Thyroid gland (tissue), 4 donors: ENCODE results near the gene PPIL6.

Experiments used
- CTCF ChIP-seq, 6 experiments: fragments of 200-600 bp in 3 of 6; fragments of 450-650 bp in 3 of 6; sonication (generic) in 3 of 6; IDR thresholded peaks; one replicate each; pipeline ENCODE4 v1.5.1; 2016 to 2019; ENCODE audit warnings: antibody characterized with exemption in 6 of 6, mild to moderate bottlenecking in 2 of 6, inconsistent platforms in 1 of 6, moderate library complexity in 1 of 6
- POLR2A ChIP-seq, 2 donors: fragments of 450-650 bp; IDR thresholded peaks; one replicate each; pipeline ENCODE4 v1.6.1; 2017; ENCODE audit warnings: antibody characterized with exemption in 2 of 2, mild to moderate bottlenecking in 2 of 2, moderate library complexity in 1 of 2

- TF ChIP-seq CTCF (IDR thresholded peaks at IDR 0.05) (no peak), POLR2A (IDR thresholded peaks at IDR 0.05) (no peak)
These were observed 47.1 kb downstream of the PPIL6 start for GRCh38 chr6:109393157-109393885.
